Memory B cell (primary cell): Measurements from ENCODE around the gene ROBO1.

Source experiments
- ATAC-seq: fragments of 150-1000 bp; cut with Tn5 transposase; 2 replicates; pipeline ENCODE4 v1.10.0; 2021; ENCODE audit warnings: low read depth, mild to moderate bottlenecking, moderate library complexity
- DNase-seq, 2 donors: peaks; one replicate each; pipeline ENCODE4 v3.0.0; 2022; ENCODE audit warnings: low spot score in 2 of 2
- H3K27ac Mint-ChIP-seq: one replicate; pipeline ENCODE4 v1.8.0; 2022; ENCODE audit warnings: mild to moderate bottlenecking, moderate library complexity, mixed read lengths
- H3K27me3 Mint-ChIP-seq: one replicate; pipeline ENCODE4 v1.8.0; 2022; ENCODE audit warnings: mixed read lengths
- H3K36me3 Mint-ChIP-seq: one replicate; pipeline ENCODE4 v1.8.0; 2022; ENCODE audit warnings: mild to moderate bottlenecking, mixed read lengths
- H3K4me1 Mint-ChIP-seq: one replicate; pipeline ENCODE4 v1.8.0; 2022; ENCODE audit warnings: mixed read lengths
- H3K4me3 Mint-ChIP-seq: one replicate; pipeline ENCODE4 v1.8.0; 2022; ENCODE audit warnings: mild to moderate bottlenecking, moderate library complexity, mixed read lengths
- H3K9me3 Mint-ChIP-seq: one replicate; pipeline ENCODE4 v1.8.0; 2022; ENCODE audit warnings: mixed read lengths

ROBO1 gene

DNA sequence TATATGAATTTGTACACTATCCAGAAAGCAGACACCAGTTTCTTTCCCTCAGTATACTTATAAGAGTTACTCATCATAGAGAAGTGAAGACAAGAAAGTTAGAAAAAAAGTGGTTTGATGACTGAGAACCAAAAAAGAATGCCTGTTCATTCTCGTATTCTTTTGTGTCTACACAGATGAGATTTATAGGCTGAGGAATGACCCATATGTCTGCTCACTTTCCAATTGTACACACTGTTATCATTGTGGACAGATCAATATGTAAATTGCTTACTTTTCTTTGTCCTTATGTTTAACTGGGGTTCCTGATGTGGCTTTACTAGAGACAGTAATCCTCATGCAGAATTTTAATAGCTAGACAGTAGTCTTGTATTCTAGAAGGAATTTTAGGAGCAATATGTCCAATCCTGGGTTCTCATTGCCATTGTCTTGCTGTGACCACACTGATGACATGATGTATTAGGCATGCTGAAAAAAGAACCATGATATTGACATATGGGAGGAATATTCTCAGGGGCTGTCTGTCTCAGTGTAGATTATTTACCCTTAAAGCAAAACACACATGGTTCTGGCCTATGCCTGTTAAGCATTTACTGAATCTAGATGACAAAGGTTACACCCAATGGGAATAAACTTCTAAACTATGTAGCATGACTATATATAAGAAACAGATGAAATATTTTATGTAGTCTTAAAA lies 669.7 kb downstream of the ROBO1 start:
- ATAC-seq = no peak
- peaks cover 4% of the 10 kb centered on the region for H3K9me3 Mint-ChIP-seq

GRCh38 chr3:79094654-79095053 lies 673.1 kb downstream of the ROBO1 start:
- no peaks in the 10 kb centered on the region for H3K27me3 Mint-ChIP-seq
- peaks cover 4% of the 10 kb centered on the region for H3K9me3 Mint-ChIP-seq
- no peak for DNase-seq
- H3K36me3 Mint-ChIP-seq = no peaks in the 10 kb centered on the region
- no peaks in the 10 kb centered on the region for H3K4me1 Mint-ChIP-seq
- ATAC-seq = no peak
- no peak overlapping the region for H3K27ac Mint-ChIP-seq
- H3K4me3 Mint-ChIP-seq = no peak overlapping the region

More for the DNA sequence above, 669.7 kb downstream of the ROBO1 start:
- Mint-ChIP-seq H3K4me1 (no peaks in the 10 kb centered on the region), H3K4me3 (no peak overlapping the region), H3K36me3 (no peaks in the 10 kb centered on the region), H3K27me3 (no peaks in the 10 kb centered on the region), H3K27ac (no peak overlapping the region)
- no peak for DNase-seq

DNA sequence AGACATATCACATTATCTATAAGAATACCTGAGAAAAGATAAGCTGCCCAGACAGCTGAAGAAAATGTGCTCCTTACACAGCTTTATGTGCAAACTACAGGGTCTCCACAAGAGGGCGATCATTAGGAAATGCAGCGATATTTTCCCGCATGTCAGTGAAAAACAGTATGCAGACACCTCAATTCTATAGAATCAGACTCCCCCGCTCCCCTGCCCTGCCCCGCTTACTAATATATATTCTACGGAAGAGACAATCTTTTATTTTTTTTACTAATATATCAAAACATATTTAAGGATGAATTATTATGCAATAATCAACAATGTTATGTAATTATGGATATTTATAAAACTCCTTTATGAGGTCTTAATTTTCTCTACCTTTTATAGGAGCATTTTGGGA lies 681.3 kb downstream of the ROBO1 start:
- H3K9me3 Mint-ChIP-seq = peaks cover 1% of the 10 kb centered on the region
- DNase-seq (no peak), ATAC-seq (no peak)
- H3K4me1 Mint-ChIP-seq = no peaks in the 10 kb centered on the region
- no peaks in the 10 kb centered on the region for H3K36me3 Mint-ChIP-seq
- no peak overlapping the region for H3K27ac Mint-ChIP-seq
- H3K27me3 Mint-ChIP-seq = no peaks in the 10 kb centered on the region
- H3K4me3 Mint-ChIP-seq = no peak overlapping the region

- H3K27me3 Mint-ChIP-seq = no peaks in the 10 kb centered on the region
- no peak overlapping the region for H3K4me3 Mint-ChIP-seq
- H3K27ac Mint-ChIP-seq = no peak overlapping the region
- no peaks in the 10 kb centered on the region for H3K36me3 Mint-ChIP-seq
- H3K9me3 Mint-ChIP-seq = peaks cover 1% of the 10 kb centered on the region
- no peaks in the 10 kb centered on the region for H3K4me1 Mint-ChIP-seq
- no peak for DNase-seq
- no peak for ATAC-seq
Measured at GRCh38 chr3:79085171-79085570, 682.6 kb downstream of the ROBO1 start.

GRCh38 chr3:79081335-79081734 lies 686.5 kb downstream of the ROBO1 start:
- ATAC-seq (no peak), DNase-seq (no peak)
- no peaks in the 10 kb centered on the region for H3K36me3 Mint-ChIP-seq
- H3K4me1 Mint-ChIP-seq = no peaks in the 10 kb centered on the region
- no peak overlapping the region for H3K27ac Mint-ChIP-seq
- no peaks in the 10 kb centered on the region for H3K27me3 Mint-ChIP-seq
- H3K9me3 Mint-ChIP-seq = peaks cover 1% of the 10 kb centered on the region
- H3K4me3 Mint-ChIP-seq = no peak overlapping the region

GRCh38 chr3:79074558-79074957 lies 693.2 kb downstream of the ROBO1 start:
- H3K4me1 Mint-ChIP-seq = no peaks in the 10 kb centered on the region
- no peaks in the 10 kb centered on the region for H3K27me3 Mint-ChIP-seq
- ATAC-seq (no peak), DNase-seq (no peak)
- H3K27ac Mint-ChIP-seq = no peak overlapping the region
- H3K9me3 Mint-ChIP-seq = no peaks in the 10 kb centered on the region
- no peak overlapping the region for H3K4me3 Mint-ChIP-seq
- no peaks in the 10 kb centered on the region for H3K36me3 Mint-ChIP-seq

GRCh38 chr3:79067734-79068133 lies 700.1 kb downstream of the ROBO1 start:
- no peak for DNase-seq
- Mint-ChIP-seq H3K27ac (no peak overlapping the region), H3K4me1 (no peaks in the 10 kb centered on the region), H3K27me3 (no peaks in the 10 kb centered on the region), H3K4me3 (no peak overlapping the region), H3K36me3 (no peaks in the 10 kb centered on the region), H3K9me3 (peaks cover 10% of the 10 kb centered on the region)
- no peak for ATAC-seq

DNA sequence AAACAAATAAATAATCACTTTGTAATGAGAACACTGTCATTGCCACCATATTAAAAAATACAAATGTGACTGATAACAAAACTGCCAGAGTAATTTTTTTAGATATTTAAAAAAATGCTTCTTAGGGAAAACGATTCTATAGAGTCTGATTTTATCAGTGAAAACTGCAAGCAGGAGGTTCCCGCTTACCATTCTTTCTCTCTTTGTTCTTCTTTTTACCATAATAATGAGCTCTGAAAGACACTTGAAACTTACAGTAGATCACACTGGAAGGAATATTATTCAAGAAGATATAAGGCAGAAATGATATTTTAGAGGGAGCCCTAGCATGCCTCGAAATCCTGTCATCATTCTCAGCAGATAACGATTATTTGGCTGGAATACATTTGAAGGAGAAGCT lies 701.3 kb downstream of the ROBO1 start:
- Mint-ChIP-seq H3K9me3 (peaks cover 10% of the 10 kb centered on the region), H3K4me3 (no peak overlapping the region), H3K27me3 (no peaks in the 10 kb centered on the region), H3K4me1 (no peaks in the 10 kb centered on the region), H3K27ac (no peak overlapping the region), H3K36me3 (no peaks in the 10 kb centered on the region)
- DNase-seq (no peak), ATAC-seq (no peak)

GRCh38 chr3:79063624-79064023 lies 704.2 kb downstream of the ROBO1 start:
- ATAC-seq (no peak), DNase-seq (no peak)
- peaks cover 8% of the 10 kb centered on the region for H3K9me3 Mint-ChIP-seq
- H3K4me3 Mint-ChIP-seq = no peak overlapping the region
- no peaks in the 10 kb centered on the region for H3K36me3 Mint-ChIP-seq
- no peak overlapping the region for H3K27ac Mint-ChIP-seq
- H3K27me3 Mint-ChIP-seq = no peaks in the 10 kb centered on the region
- no peaks in the 10 kb centered on the region for H3K4me1 Mint-ChIP-seq

- H3K27ac Mint-ChIP-seq = no peak overlapping the region
- H3K9me3 Mint-ChIP-seq = peaks cover 8% of the 10 kb centered on the region
- DNase-seq = no peak
- H3K4me3 Mint-ChIP-seq = no peak overlapping the region
- ATAC-seq = no peak
- no peaks in the 10 kb centered on the region for H3K27me3 Mint-ChIP-seq
- H3K4me1 Mint-ChIP-seq = no peaks in the 10 kb centered on the region
- no peaks in the 10 kb centered on the region for H3K36me3 Mint-ChIP-seq
Measured at GRCh38 chr3:79057756-79058155, 710.0 kb downstream of the ROBO1 start.

DNA sequence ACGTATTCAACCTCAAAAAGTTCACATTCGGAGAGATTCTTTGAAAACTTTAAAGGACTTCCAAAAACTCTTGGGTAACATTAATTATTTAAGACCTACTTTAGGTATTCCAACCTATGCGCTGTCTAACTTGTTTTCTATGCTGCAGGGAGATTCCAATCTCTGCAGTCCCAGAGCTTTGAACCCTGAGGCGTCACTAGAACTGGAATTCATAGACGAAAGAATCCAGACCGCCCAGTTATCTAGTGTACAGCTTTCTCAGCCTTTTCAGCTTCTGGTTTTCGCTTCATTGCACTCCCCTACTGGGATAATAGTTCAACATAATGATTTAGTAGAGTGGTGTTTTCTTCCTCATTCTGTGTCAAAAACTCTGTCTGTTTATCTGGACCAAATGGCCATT lies 711.3 kb downstream of the ROBO1 start:
- Mint-ChIP-seq H3K9me3 (peaks cover 12% of the 10 kb centered on the region), H3K4me1 (no peaks in the 10 kb centered on the region), H3K36me3 (no peaks in the 10 kb centered on the region), H3K4me3 (no peak overlapping the region), H3K27ac (no peak overlapping the region), H3K27me3 (no peaks in the 10 kb centered on the region)
- DNase-seq (no peak), ATAC-seq (no peak)

- H3K27me3 Mint-ChIP-seq = no peaks in the 10 kb centered on the region
- H3K4me3 Mint-ChIP-seq = no peak overlapping the region
- H3K4me1 Mint-ChIP-seq = no peaks in the 10 kb centered on the region
- H3K9me3 Mint-ChIP-seq = peaks cover 27% of the 10 kb centered on the region
- H3K27ac Mint-ChIP-seq = no peak overlapping the region
- ATAC-seq (no peak), DNase-seq (no peak)
- no peaks in the 10 kb centered on the region for H3K36me3 Mint-ChIP-seq
Measured at GRCh38 chr3:79052054-79052681, 715.6 kb downstream of the ROBO1 start.

GRCh38 chr3:79047581-79047980 lies 720.2 kb downstream of the ROBO1 start:
- ATAC-seq (no peak), DNase-seq (no peak)

DNA sequence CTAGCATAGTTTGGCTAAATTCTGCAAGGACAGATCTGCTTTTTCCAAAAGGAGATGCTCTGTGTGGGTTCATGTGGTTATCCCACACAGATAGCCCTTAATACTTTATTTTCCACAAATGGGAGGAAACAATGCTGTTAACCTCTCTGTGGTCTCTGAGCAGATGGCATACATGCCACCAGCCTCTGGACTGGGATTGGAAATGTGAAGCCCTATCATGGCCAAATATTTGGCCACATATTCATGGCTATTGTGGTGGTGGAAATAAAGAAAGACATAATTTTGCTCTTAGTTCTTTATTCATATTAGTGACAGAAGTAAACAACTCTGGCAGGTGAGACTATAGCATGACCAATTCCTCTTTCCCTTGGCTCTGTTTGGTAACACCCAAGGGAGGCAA lies 726.2 kb downstream of the ROBO1 start:
- ATAC-seq (no peak), DNase-seq (no peak)
- H3K27me3 Mint-ChIP-seq = no peaks in the 10 kb centered on the region
- H3K36me3 Mint-ChIP-seq = no peaks in the 10 kb centered on the region
- H3K9me3 Mint-ChIP-seq = no peaks in the 10 kb centered on the region
- H3K4me1 Mint-ChIP-seq = no peaks in the 10 kb centered on the region
- no peak overlapping the region for H3K4me3 Mint-ChIP-seq
- H3K27ac Mint-ChIP-seq = no peak overlapping the region

More at GRCh38 chr3:79047581-79047980, 720.2 kb downstream of the ROBO1 start:
- Mint-ChIP-seq H3K27me3 (no peaks in the 10 kb centered on the region), H3K4me3 (no peak overlapping the region), H3K27ac (no peak overlapping the region), H3K36me3 (no peaks in the 10 kb centered on the region), H3K9me3 (peaks cover 20% of the 10 kb centered on the region), H3K4me1 (no peaks in the 10 kb centered on the region)

DNA sequence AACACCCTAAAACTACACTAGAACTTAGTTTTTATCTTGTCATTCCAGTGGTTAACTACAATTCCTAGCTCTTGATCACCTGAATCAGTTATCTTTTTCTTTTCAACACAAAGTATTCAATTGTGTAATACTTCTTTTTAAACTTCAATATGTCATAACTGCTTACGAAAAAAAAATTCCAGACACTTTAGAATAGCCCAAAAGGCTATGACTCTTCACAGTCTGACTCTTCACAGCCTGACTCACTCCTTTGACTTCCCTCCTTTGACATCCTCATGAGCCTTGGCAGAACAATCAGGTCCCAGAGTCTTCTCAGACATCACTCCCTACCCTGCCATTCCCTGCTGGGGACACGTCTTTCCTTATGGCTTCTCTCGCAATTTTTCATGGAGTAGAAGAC lies 727.1 kb downstream of the ROBO1 start:
- H3K4me1 Mint-ChIP-seq = no peaks in the 10 kb centered on the region
- no peaks in the 10 kb centered on the region for H3K36me3 Mint-ChIP-seq
- no peaks in the 10 kb centered on the region for H3K9me3 Mint-ChIP-seq
- no peak overlapping the region for H3K4me3 Mint-ChIP-seq
- ATAC-seq (no peak), DNase-seq (no peak)
- no peaks in the 10 kb centered on the region for H3K27me3 Mint-ChIP-seq
- H3K27ac Mint-ChIP-seq = no peak overlapping the region
